NCI-H2081 treated with DMSO at 0.1 percent for 48 hours (cell line): Measurements from ENCODE around the gene SMIM22.

Experiments used
- DNase-seq: peaks from one replicate; lab custom pipeline; 2025; lab: John Stamatoyannopoulos, UW

Gene SMIM22

DNA sequence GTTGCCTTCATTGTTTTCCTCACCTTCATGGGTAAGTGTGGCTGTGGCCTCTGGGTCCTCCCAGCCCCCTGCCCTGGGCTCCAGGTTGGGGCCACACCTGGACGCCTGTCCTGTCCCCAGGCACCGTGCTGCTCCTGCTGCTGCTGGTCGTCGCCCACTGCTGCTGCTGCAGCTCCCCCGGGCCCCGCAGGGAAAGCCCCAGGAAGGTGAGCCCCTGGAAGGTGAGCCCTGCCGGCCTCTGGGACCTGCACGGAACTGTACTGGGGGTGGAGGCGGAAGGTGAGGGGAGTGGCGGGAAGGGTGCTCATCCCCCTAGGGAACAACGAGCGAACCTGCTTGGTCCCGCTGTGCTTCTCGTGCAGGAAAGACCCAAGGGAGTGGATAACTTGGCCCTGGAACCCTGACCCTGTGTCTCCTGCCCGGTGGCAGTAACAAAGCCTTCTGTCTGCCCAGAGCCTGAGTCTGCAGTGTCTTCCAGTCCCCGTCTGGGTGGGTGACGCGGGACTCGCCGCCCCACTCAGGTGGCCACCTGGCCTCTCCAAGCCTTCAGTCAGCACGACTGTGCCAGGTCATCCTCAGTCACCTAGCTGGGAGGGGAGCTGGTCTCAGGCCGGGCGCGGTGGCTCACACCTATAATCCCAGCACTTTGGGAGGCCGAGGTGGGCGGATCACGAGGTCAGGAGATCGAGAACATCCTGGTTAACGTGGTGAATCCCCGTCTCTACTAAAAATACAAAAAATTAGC, 831 bp downstream of the SMIM22 start:
- DNase-seq: no peak

- DNase-seq: no peak
These were observed 2.0 kb downstream of the SMIM22 start for GRCh38 chr16:4796982-4797804.

- no peak for DNase-seq
These were observed 2.7 kb downstream of the SMIM22 start for GRCh38 chr16:4797805-4798252.

GRCh38 chr16:4798456-4798855, 3.3 kb downstream of the SMIM22 start:
- DNase-seq: no peak

GRCh38 chr16:4799171-4799855, 4.1 kb downstream of the SMIM22 start:
- DNase-seq: no peak

DNA sequence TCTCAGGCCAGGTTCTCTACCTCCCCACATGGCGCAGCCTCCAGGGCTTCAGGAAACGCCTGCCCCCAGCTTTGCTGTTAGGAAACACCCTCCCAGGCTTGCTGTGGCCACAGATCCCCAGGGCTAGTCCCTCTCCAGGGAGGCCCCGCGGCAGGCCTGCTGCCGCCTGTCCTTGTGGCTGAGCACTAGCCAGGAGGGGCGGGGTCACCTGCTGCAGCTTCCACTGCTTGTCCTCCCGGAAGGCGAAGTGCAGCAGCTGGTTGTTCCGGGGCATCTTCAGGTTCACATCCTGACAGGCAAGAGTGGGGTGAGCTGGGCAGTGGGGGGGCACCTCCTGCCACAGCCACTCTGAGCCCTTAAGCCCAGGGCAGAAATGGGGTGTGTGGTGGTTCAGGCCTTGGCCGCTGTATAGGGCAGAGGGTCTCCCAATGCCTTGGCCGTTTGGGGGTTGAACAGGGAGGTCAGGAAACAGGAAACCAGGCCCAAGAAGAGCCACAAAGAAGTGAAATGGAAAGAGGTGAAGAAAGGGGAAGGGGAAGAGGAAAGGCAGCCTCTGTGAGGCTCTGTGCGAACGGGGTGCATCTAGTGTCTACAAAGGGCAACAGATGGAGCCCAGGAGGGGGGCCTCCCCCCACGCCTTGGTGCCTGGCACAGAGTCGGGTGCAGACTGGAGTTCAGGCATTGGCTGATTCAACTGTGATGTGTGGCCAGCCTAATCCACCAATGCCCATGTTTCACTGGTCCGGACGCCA, 5.3 kb downstream of the SMIM22 start:
- DNase-seq: no peak

GRCh38 chr16:4801051-4801961, 6.1 kb downstream of the SMIM22 start:
- DNase-seq: no peak

- peak; percentile 37 for DNase-seq
These were observed 6.9 kb downstream of the SMIM22 start, which contains the start of gene ROGDI for GRCh38 chr16:4801962-4802658. TSS of gene ROGDI (minus strand) at chr16:4802633. CDS start at chr16:4802571, 62 bp downstream.

DNA sequence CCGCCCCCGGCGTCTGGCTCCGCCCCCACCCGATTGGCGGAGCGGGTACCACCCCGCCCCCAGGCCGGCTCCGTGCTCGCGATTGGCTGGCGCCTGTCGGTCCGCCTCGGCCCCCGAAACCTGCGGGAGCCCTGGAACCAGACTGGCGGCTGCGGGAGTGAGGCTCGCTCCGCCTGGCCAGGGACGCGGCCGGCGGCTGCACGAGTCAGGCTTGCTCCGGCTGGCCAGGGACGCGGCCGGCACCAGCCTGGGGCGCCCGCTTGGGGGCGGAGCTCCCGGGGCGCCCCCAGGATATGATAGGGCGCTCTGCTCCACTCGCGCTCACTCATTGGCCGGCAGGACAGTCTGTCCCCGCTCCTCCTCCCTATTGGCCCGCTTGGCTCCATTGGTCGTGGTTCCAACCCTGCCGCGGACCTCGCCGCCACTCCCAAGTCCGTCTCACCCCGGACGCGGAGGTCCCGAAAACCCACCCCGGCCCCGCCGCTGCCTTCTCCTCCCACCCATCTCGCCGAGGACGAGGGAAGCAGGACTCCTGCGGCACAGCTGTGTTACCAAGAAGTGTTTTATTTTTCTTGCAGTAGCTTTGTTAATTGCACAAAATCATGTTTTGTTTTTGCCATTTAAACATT, 7.6 kb downstream of the SMIM22 start:
- peak; percentile 70 for DNase-seq

DNA sequence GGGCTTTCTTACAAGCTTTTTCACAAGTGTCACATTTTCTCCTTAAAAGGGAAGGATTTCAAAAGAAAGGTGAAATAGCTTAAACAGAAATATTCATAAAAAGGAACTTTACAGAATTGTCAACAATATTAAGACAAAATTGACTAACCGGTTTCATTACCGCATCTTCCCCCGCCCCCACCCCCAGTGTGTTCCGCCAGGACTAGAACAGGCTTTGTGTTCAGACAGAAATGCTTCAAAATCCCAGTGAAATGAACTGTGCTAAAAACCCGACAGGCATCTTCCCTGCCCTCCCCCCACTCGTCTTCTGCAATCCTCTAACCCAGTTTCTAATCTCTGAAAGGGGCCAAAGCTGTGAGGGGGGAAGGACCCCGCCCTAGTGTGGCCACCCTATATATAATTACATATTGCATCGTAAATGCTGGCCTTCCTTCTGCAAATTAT, 8.3 kb downstream of the SMIM22 start:
- no peak for DNase-seq

DNA sequence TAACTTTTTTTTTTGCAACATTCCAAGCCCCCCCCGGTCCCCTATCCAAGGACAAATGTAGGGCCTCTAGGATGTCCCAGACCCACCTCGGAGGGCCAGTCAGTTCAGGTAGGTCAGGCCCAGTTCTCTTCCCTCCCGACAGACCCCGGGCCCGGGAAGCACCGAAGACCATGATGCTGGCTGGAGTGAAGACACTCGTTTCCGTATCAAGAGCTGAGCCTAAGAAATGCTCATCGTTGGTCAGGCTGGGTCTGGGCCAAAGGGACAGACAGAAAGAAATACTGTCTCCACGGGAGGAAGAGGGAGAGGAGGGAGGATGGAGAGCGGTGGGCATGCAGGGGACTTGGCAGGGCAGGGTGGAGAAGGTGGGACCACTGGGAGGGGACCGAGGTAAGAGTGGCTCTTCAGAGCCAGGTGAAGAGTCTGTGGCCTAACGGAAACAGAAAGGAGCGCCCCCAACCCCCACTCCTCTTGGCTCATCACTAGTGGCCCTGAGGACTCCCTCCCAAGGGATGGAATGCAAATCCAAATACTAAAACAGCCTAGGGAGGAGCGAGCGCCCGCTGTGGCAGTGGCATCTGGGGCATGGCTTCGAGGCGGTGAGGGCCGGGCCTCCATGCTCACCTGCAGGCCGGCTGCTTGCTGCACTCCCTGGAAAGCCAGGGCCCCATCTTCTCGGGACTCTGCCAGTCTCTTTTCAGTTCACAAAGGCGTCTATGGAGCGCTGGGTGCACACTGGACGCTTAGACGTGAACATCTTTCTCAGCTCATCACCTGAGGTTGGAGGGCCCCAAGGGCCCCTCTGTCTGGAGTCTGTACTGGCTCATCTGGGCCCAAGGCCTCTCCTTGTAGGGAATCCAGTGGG, 9.0 kb downstream of the SMIM22 start:
- DNase-seq: no peak

DNA sequence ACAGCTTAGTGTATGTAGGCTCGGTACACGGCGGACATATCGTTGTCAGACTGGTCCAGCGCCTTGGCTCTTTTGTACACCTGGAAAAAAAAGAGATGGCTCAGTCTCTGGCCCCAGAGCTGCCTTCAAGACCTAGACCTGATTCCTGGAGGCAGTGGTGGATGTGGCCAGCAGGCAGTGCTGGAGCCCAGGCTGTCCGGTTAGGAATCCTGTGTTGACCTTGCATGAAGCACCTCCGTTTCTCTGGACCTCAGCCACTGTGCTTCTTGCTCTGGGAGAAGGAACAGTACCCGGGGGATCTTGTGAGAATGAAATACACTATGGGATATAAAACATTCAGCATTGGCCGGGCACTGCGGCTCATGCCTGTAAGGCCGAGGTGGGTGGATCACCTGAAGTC, 10.1 kb downstream of the SMIM22 start:
- no peak for DNase-seq

DNA sequence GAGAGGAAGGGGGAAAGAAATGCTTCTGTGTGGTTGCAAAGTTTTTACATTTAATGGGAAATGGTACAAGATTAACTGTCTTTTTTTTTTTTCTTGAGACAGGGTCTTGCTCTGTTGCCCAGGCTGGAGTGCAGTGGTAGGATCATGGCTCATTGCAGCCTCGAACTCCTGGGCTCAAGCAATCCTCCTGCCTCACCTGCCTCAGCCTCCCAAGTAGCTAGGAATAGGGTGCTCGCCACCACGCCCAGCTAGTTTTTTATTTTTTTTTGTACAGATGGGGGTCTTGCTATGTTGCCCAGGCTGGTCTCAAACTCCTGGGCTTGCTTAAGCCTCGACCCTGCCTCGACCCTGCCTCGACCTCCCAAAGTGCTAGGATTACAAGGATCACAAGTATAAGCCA, 11.1 kb downstream of the SMIM22 start:
- DNase-seq: no peak

- DNase-seq: no peak
These were observed 16.1 kb downstream of the SMIM22 start for GRCh38 chr16:4811242-4811641.

GRCh38 chr16:4811773-4812172, 16.6 kb downstream of the SMIM22 start:
- DNase-seq: no peak

DNA sequence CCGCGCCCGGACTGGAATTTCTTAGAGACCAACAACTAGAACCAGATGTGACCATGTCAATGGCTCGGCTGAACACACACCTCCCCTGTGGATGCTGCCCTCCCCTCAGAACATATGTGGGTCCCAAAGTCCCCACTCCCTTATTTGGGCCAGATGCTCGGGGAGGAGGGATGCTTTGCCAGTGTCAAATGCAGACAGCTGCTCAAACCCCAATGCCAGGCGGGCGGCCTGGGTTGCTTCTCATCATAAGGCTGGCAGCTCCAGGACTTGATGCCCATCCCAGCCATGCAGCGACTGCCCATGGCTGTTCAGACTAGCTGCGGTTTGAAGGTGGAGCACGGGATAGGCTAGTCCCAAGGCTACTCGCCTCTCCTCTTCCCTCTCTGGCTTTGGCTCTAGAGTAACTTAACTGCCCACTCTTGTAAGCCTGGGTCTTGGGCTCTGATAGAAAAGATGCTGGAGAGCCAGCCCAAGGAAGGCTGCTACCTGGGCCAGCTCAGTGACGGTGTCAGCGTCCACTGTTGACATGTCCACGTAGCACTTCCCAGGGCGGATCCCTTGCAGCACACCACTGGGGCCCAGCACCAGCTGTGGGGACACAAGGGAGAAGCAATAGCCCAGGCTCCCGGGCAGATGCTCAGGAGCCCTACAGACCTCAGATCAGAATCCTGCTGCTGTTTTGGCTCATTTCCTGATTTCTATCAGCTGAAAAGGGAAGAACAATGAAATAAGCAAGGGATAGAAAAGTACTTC, 18.3 kb downstream of the SMIM22 start:
- DNase-seq: no peak

- DNase-seq: no peak
These were observed 18.9 kb downstream of the SMIM22 start for GRCh38 chr16:4814046-4814445.
